Prostate gland (tissue), 2 donors: Measurements from ENCODE around the gene BICDL2. TPM values are rescaled to one million over a fixed set of nuclear protein-coding genes. Genes with fewer than 3 reads are reported as not detected.
A peak's percentile ranks its signal among the peaks of the same experiment; 100 is the strongest.

Experiments used
- DNase-seq: peaks from one replicate; pipeline ENCODE4 v3.0.0-alpha.2; 2019; ENCODE audit warnings: low spot score
- H3K27ac ChIP-seq, 2 donors: fragments of 200-600 bp; sonication (generic); 2 replicates each; pipeline ENCODE4 v1.5.1; 2017 to 2019
- H3K27me3 ChIP-seq: fragments of 200-600 bp; sonication (generic); replicated peaks from 2 replicates; pipeline ENCODE4 v1.5.1; 2019; ENCODE audit not compliant: insufficient read depth
- H3K36me3 ChIP-seq, 2 donors: fragments of 200-600 bp; sonication (generic); 1 replicate in 1 of 2; 2 replicates in 1 of 2; pipeline versions ENCODE4 v1.5.1 to v1.8.1; 2017 to 2019
- H3K4me1 ChIP-seq: fragments of 200-600 bp; sonication (generic); replicated peaks from 2 replicates; pipeline ENCODE4 v1.5.1; 2019
- H3K4me3 ChIP-seq, 2 donors: fragments of 200-600 bp; sonication (generic); 2 replicates each; pipeline ENCODE4 v1.5.1; 2017 to 2019
- H3K9me3 ChIP-seq: fragments of 200-600 bp; sonication (generic); 2 replicates; pipeline ENCODE4 v1.5.1; 2017
- POLR2A ChIP-seq: fragments of 450-650 bp; IDR thresholded peaks from one replicate; pipeline ENCODE4 v1.6.1; 2016; ENCODE audit warnings: antibody characterized with exemption, mild to moderate bottlenecking
- POLR2AphosphoS5 ChIP-seq: sonication (generic); formaldehyde crosslinking; IDR thresholded peaks from one replicate; pipeline ENCODE4 v1.6.1; 2017; ENCODE audit warnings: antibody characterized with exemption
- WGBS: methylation state at CpG from one replicate; pipeline ENCODE4 v1.1.5; 2018; 5-methylcytosine and 5-hydroxymethylcytosine counted together
- intact Hi-C: fragments of 100-400 bp; cut with DNase I; formaldehyde crosslinking; loops from one replicate; pipeline ENCODE4 v1.14.2; 2022
- total RNA-seq, 2 donors: library from RNA; depleted of rRNA; stranded (reverse); fragments of >200 nt; gene quantifications; one replicate each; pipeline ENCODE4 v1.1.0, GENCODE V29; 2016
- TF ChIP-seq, protein P1 (sequence below), 4 experiments: fragments of 200-600 bp in 2 of 4; fragments of 450-650 bp in 2 of 4; sonication (generic) in 2 of 4; IDR thresholded peaks; 1 replicate in 3 of 4; 2 replicates in 1 of 4; pipeline ENCODE4 v1.5.1; 2016 to 2019; ENCODE audit warnings: antibody characterized with exemption in 4 of 4, mild to moderate bottlenecking in 2 of 4, moderate library complexity in 2 of 4

BICDL2 gene
- total RNA-seq, 2 donors from 2014 or later, result 54.6 to 59.6 TPM

DNA sequence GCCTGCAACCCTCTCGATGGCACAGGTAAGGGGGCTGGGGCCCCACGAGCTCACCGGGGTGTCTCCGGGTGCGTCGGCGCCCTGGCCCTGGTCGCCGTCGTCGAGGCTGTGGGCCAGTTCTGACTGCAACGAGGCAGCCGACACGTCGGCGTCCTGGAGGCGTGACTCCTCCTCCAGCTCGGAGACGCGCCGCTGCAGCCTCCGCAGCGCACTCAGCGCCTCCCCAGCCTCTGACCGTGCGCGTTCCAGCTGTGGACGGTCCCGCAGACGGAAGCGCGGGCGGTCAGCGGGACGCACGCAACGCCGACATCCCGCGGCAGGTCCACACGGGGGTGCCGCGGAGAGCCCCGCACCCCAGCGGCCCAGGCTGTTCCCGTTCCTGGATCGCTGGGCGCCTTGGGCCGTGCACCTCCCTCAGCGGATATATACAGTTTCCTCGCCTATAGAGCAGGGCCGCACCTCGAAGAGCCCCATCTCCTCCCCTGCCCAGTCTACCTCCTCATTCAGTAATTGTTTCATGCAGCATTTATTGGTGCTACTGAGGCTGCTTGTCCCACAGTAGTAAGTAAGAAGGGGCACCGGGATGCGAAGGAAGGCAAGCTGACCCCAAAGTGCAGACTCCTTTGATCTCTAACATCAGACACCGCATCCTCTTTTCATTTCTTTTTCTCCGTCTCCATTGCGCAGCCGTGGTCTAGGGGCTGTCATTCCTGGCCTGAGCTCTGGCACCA is 7.1 kb downstream of the BICDL2 start:
- Histone ChIP-seq H3K9me3 (no peaks in the 10 kb centered on the region), H3K4me1 (peaks cover 9% of the 10 kb centered on the region), H3K36me3 (no peaks in the 10 kb centered on the region), H3K27ac (no peak overlapping the region), H3K4me3 (no peak overlapping the region), H3K27me3 (no peaks in the 10 kb centered on the region)
- no peak for DNase-seq
- no peak for TF ChIP-seq POLR2AphosphoS5
- intact Hi-C loops, result no loop called here
- 11% methylated on average over 56 of the region's 59 CpGs for WGBS

DNA sequence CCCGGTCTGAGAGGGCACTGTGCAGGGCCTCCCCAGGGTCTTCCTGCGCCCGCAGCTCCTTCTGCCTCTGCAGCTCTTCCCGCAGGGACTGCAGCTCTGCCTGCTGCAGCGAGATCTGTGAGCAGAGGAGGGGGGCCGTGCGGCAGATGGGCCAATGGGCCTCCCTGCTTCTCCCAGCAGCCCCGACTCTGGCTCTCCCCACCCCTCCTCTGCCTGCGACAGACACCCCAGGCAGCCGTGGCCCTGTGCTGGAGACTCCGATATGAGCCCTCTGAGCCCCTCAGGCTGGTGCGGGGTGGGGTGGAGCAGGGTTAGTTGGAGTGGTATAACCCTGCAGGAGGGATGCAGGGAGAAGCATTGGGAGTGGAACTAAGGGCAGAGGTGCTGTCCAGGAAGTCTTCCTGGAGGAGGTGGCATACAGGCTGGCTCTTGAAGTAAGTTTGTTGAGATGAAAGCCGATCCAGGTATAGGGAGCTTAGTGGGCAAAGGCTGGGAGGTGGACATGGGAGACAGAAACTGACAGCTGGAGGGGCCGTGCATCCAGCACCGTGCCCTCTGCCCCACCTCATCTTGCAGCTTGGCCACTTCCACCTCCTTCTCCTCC is 7.9 kb downstream of the BICDL2 start:
- TF ChIP-seq POLR2AphosphoS5 (no peak), POLR2A (no peak)
- TF ChIP-seq, protein P1, sequence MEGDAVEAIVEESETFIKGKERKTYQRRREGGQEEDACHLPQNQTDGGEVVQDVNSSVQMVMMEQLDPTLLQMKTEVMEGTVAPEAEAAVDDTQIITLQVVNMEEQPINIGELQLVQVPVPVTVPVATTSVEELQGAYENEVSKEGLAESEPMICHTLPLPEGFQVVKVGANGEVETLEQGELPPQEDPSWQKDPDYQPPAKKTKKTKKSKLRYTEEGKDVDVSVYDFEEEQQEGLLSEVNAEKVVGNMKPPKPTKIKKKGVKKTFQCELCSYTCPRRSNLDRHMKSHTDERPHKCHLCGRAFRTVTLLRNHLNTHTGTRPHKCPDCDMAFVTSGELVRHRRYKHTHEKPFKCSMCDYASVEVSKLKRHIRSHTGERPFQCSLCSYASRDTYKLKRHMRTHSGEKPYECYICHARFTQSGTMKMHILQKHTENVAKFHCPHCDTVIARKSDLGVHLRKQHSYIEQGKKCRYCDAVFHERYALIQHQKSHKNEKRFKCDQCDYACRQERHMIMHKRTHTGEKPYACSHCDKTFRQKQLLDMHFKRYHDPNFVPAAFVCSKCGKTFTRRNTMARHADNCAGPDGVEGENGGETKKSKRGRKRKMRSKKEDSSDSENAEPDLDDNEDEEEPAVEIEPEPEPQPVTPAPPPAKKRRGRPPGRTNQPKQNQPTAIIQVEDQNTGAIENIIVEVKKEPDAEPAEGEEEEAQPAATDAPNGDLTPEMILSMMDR (IDR thresholded peaks at IDR 0.05), result no peak
- H3K27ac ChIP-seq, result no peak overlapping the region
- no peak overlapping the region for H3K4me3 ChIP-seq
- no peaks in the 10 kb centered on the region for H3K27me3 ChIP-seq
- no peaks in the 10 kb centered on the region for H3K9me3 ChIP-seq
- WGBS, result 27% methylated on average over 15 of the region's 15 CpGs
- intact Hi-C loops, result no loop called here
- no peak for DNase-seq
- no peaks in the 10 kb centered on the region for H3K36me3 ChIP-seq
- H3K4me1 ChIP-seq, result peaks cover 9% of the 10 kb centered on the region

DNA sequence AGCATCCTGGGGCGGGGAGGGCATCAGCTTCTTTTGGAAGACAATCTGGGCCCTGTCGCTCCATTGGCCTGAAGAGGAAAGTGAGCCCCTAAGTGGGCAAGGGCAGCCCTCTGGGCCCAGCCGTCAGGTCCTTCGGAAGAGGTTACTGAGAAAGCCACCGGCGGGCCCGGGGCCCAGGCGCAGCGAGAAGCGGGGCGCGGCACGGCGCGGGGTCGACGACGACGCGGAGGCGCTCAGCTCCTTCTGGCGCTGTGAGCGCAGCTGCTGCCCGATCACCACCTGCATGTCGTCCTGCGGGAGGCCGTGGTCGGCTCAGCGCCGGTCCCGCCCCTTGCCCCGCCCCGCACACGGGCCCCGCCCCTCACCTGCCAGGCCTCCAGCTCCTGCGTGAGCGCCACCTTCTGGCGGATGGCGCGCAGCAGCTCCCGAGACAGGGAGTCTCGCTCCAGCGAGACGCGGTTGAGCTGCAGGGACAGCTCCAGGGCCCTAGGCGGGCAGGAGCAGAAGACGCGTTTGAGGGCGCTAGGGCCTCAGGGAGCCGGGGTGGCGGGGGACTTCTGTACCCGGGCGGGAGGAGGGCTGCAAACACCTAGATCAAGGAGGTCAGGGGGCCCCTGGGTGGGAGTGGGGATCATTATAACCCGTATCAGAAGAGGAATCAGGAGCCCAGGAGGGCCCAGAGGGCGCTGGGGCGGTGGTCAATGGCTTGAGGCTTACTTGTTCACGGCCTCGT is 8.6 kb downstream of the BICDL2 start:
- intact Hi-C loops, result no loop called here
- Histone ChIP-seq H3K36me3 (no peaks in the 10 kb centered on the region), H3K4me1 (peaks cover 12% of the 10 kb centered on the region), H3K27ac (peak overlapping the region; percentile 12 to 28), H3K9me3 (no peaks in the 10 kb centered on the region), H3K4me3 (no peak overlapping the region), H3K27me3 (no peaks in the 10 kb centered on the region)
- 16% methylated on average over 45 of the region's 58 CpGs for WGBS
- peak; percentile 85 for DNase-seq
- TF ChIP-seq POLR2AphosphoS5 (peak; percentile 75), POLR2A (peak; percentile 52)
- TF ChIP-seq, protein P1 (IDR thresholded peaks at IDR 0.05), result peak; percentile 74 to 89 (median 88)

GRCh38 chr16:3027489-3027795 is 9.3 kb downstream of the BICDL2 start:
- TF ChIP-seq POLR2A (no peak), POLR2AphosphoS5 (no peak)
- TF ChIP-seq, protein P1 (IDR thresholded peaks at IDR 0.05), result no peak
- DNase-seq, result no peak
- no peak overlapping the region for H3K4me3 ChIP-seq
- no peaks in the 10 kb centered on the region for H3K36me3 ChIP-seq
- H3K9me3 ChIP-seq, result no peaks in the 10 kb centered on the region
- peaks cover 19% of the 10 kb centered on the region for H3K4me1 ChIP-seq
- no peak overlapping the region for H3K27ac ChIP-seq
- 87% methylated on average over 8 of the region's 8 CpGs for WGBS
- intact Hi-C loops, result no loop called here
- H3K27me3 ChIP-seq, result no peaks in the 10 kb centered on the region

DNA sequence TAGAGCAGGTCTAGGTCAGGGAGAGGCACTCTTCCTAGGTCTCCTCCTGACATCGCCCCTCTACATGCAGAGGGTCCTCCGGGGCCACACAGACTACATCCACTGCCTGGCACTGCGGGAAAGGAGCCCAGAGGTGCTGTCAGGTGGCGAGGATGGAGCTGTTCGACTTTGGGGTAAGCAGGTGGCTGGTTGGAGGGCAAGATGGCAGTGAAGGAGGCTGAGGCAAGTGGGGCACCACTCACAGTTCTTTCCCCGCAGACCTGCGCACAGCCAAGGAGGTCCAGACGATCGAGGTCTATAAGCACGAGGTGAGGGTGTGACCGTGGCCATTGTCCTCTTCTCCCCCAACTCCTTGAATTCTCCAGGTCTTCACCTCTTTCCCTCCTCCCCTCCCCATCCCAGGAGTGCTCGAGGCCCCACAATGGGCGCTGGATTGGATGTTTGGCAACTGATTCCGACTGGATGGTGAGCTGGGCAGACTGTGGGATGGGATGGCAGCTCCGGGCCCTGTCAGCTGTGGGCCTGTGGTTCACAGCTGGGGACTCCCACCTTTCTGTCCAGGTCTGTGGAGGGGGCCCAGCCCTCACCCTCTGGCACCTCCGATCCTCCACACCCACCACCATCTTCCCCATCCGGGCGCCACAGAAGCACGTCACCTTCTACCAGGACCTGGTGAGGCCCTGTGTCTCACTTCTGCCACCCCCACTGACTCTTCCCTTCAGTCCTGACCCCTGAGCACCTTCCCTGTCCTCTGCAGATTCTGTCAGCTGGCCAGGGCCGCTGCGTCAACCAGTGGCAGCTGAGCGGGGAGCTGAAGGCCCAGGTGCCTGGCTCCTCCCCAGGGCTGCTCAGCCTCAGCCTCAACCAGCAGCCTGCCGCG is 9.9 kb downstream of the BICDL2 start:
- TF ChIP-seq POLR2A, result no peak
- TF ChIP-seq, protein P1 (IDR thresholded peaks at IDR 0.05), result no peak
- no peak for TF ChIP-seq POLR2AphosphoS5
- H3K4me3 ChIP-seq, result no peak overlapping the region
- no peak for DNase-seq

More for the DNA sequence above, 9.9 kb downstream of the BICDL2 start:
- Histone ChIP-seq H3K27ac (no peak overlapping the region), H3K4me1 (peaks cover 25% of the 10 kb centered on the region), H3K36me3 (no peaks in the 10 kb centered on the region), H3K27me3 (no peaks in the 10 kb centered on the region), H3K9me3 (no peaks in the 10 kb centered on the region)
- intact Hi-C loops, result no loop called here
- WGBS, result 95% methylated on average over 24 of the region's 24 CpGs
